ENCODE results near the gene PHOX2A.

GRCh38 chr11:72238492-72239312, 5.3 kb downstream of the PHOX2A start:
- TF ChIP-seq CTCF (IDR thresholded peaks at IDR 0.05): peak in 1 of 12 donors; percentile 11
- no peak for TF ChIP-seq POLR2A (IDR thresholded peaks at IDR 0.05)
